Activated CD8-positive, alpha-beta T cell treated with anti-CD3 and anti-CD28 coated beads, Interleukin-2, amount 10 ng/mL, durations not matched to agents 7 days and 5 days (primary cell): ENCODE data around the gene ARL14. TPM values are rescaled to one million over a fixed set of nuclear protein-coding genes. Genes with fewer than 3 reads are reported as not detected.

ENCODE experiments used
- total RNA-seq, 2 experiments: library from RNA; stranded (reverse); gene quantifications; one replicate each; pipeline ENCODE4 v1.2.3, GENCODE V29; 2021

Gene ARL14
- total RNA-seq, 2 experiments from 2014 or later: not detected

Other genes with a start within 250 kb of the ARL14 start
- 10 to 100 TPM; 51.2 to 53.5 TPM for gene TRIM59, start 227.4 kb upstream of the ARL14 start, total RNA-seq
- 10 to 100 TPM; 36.7 to 46.3 TPM for gene KPNA4, start 111.6 kb upstream of the ARL14 start, total RNA-seq
- 1 to 10 TPM; 3.8 to 3.9 TPM for gene PPM1L, start 79.1 kb downstream of the ARL14 start, total RNA-seq